CD8-positive, alpha-beta memory T cell (primary cell): ENCODE results near the gene SSTR5. TPM values are rescaled to one million over a fixed set of nuclear protein-coding genes. Genes with fewer than 3 reads are reported as not detected.

Experiments used
- CTCF ChIA-PET: fragments of 350-600 bp; sonication (Branson Sonifier 250); formaldehyde crosslinking; loops from one replicate; lab custom pipeline; 2021; ENCODE audit warnings: antibody characterized with exemption; lab: Charles Lee
- POLR2A ChIA-PET: fragments of 350-600 bp; sonication (Branson Sonifier 250); formaldehyde crosslinking; loops from one replicate; lab custom pipeline; 2021; ENCODE audit warnings: antibody characterized with exemption; lab: Charles Lee
- DNase-seq, 5 donors: peaks; one replicate each; pipeline versions ENCODE4 v3.0.0 to v3.0.0-alpha.2; 2020 to 2022; ENCODE audit warnings: mixed read lengths in 1 of 5
- H3K27ac ChIP-seq: one replicate; pipeline ENCODE4 v1.7.0; 2013; ENCODE audit warnings: low read depth, mild to moderate bottlenecking, low read length, moderate library complexity
- H3K27me3 ChIP-seq: 2 replicates; pipeline ENCODE4 v1.7.0; 2013; ENCODE audit warnings: low read length, mild to moderate bottlenecking; ENCODE audit not compliant: insufficient read depth, poor library complexity, severe bottlenecking
- H3K36me3 ChIP-seq: 2 replicates; pipeline ENCODE4 v1.7.0; 2013; ENCODE audit warnings: mild to moderate bottlenecking, low read length, moderate library complexity; ENCODE audit not compliant: insufficient read depth
- H3K4me1 ChIP-seq: 2 replicates; pipeline ENCODE4 v1.7.0; 2013; ENCODE audit warnings: mild to moderate bottlenecking, low read length, moderate library complexity; ENCODE audit not compliant: insufficient read depth
- H3K4me3 ChIP-seq: 2 replicates; pipeline ENCODE4 v1.7.0; 2013; ENCODE audit warnings: mild to moderate bottlenecking, low read length
- H3K9me3 ChIP-seq: 2 replicates; pipeline ENCODE4 v1.7.0; 2013; ENCODE audit warnings: mild to moderate bottlenecking, low read length
- H3K27ac Mint-ChIP-seq, 8 donors: one replicate each; pipeline ENCODE4 v1.8.0; 2020 to 2021; ENCODE audit warnings: mixed read lengths in 8 of 8, mild to moderate bottlenecking in 6 of 8, inconsistent platforms in 3 of 8, moderate library complexity in 3 of 8
- H3K27me3 Mint-ChIP-seq, 2 donors: one replicate each; pipeline ENCODE4 v1.8.0; 2020 to 2021; ENCODE audit warnings: mixed read lengths in 2 of 2, mild to moderate bottlenecking in 1 of 2, moderate library complexity in 1 of 2
- H3K36me3 Mint-ChIP-seq, 3 donors: one replicate each; pipeline ENCODE4 v1.8.0; 2020 to 2021; ENCODE audit warnings: mixed read lengths in 3 of 3, inconsistent platforms in 1 of 3, mild to moderate bottlenecking in 1 of 3
- H3K4me1 Mint-ChIP-seq, 3 donors: one replicate each; pipeline ENCODE4 v1.8.0; 2020 to 2021; ENCODE audit warnings: mixed read lengths in 3 of 3, inconsistent platforms in 1 of 3, mild to moderate bottlenecking in 1 of 3
- H3K4me3 Mint-ChIP-seq, 7 donors: one replicate each; pipeline ENCODE4 v1.8.0; 2020 to 2021; ENCODE audit warnings: mixed read lengths in 7 of 7, mild to moderate bottlenecking in 6 of 7, moderate library complexity in 4 of 7, inconsistent platforms in 2 of 7
- H3K9me3 Mint-ChIP-seq, 5 donors: one replicate each; pipeline ENCODE4 v1.8.0; 2020 to 2022; ENCODE audit warnings: mixed read lengths in 5 of 5, mild to moderate bottlenecking in 3 of 5, moderate library complexity in 2 of 5, inconsistent platforms in 1 of 5
- polyA plus RNA-seq: library from polyadenylated mRNA; unstranded; fragments of 300-500 nt; fragmentation: Illumina TruSeq; gene quantifications from one replicate; pipeline ENCODE4 v1.2.3, GENCODE V29; 2021
- total RNA-seq, 2 experiments: library from RNA; stranded (reverse); gene quantifications; one replicate each; pipeline ENCODE4 v1.2.3, GENCODE V29; 2021

Gene SSTR5
- total and polyA plus RNA-seq, 3 experiments from 2014 or later, result not detected

DNA sequence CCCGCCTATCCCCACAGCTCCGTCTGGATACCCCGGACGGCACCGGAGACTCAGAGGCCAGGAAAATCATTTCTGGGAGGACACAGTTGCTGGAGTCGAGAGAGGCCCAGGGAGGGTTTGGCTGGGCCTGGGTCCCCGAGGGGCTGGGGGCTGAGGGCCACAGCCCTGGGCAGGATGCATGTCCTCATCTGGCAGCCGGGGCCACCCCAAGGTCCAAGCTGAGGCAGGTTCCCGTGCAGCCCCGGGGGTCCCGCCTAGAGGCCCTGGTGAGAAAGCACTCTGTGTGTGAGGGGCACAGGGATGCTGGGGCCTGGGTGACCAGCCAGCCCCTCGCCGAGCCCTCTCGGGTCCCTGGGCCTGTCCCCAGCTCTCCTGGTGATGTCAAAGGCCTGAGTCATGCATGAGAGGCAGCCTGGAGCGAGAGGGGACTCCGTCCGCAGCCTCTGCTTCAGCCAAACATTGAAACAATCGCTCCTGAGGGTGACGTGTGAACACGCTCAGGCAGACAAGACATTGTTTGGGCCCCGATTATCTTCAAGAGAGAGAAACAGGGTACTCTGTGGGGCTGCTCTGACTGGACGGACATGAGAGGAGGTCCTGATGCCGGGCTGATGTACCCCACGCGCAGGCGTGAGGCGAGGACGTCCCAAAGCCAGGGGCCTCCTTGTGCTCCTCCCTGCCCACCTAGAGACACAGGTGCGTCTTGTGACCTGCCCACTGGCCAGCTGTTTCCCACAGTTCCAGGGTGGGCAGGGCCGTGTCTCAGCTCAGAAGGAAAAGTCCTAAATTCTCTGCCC is 49.3 kb downstream of the SSTR5 start:
- H3K27me3 Mint-ChIP-seq, result no peaks in the 10 kb centered on the region
- no peak for DNase-seq
- H3K9me3 Mint-ChIP-seq, result no peaks in the 10 kb centered on the region
- H3K27ac ChIP-seq, result no peak overlapping the region
- no peaks in the 10 kb centered on the region for H3K27me3 ChIP-seq
- no peaks in the 10 kb centered on the region for H3K36me3 ChIP-seq
- no peak overlapping the region for H3K27ac Mint-ChIP-seq
- H3K4me3 ChIP-seq, result no peak overlapping the region
- no peaks in the 10 kb centered on the region for H3K9me3 ChIP-seq
- no peaks in the 10 kb centered on the region for H3K4me1 Mint-ChIP-seq
- H3K4me3 Mint-ChIP-seq, result no peak overlapping the region
- H3K4me1 ChIP-seq, result no peaks in the 10 kb centered on the region
- ChIA-PET CTCF (no interaction called here), POLR2A (no interaction called here)
- no peaks in the 10 kb centered on the region for H3K36me3 Mint-ChIP-seq

DNA sequence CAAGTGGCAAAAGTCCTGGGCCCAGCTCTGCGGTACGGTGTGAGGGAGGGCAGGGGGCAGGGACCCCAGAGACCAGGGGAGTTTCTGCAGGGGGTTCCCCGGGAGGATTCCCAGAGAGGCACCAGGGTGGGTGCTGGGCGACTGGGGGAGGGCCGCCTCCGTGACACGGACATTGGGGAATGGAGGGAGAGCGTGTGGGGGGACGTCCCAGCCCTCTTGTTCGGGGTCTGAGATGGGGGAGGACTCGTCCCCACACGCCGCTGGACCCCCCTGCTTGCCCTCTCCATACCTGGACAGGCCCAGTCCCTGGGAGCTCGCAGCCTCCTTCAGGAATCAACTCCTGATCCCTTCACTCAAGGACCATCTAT is 49.8 kb downstream of the SSTR5 start:
- POLR2A ChIA-PET, result no interaction called here
- H3K27ac Mint-ChIP-seq, result no peak overlapping the region
- no peaks in the 10 kb centered on the region for H3K36me3 Mint-ChIP-seq
- no peaks in the 10 kb centered on the region for H3K4me1 Mint-ChIP-seq
- DNase-seq, result no peak
- CTCF ChIA-PET, result no interaction called here
- H3K36me3 ChIP-seq, result no peaks in the 10 kb centered on the region
- H3K9me3 ChIP-seq, result no peaks in the 10 kb centered on the region
- H3K27me3 ChIP-seq, result no peaks in the 10 kb centered on the region
- H3K4me3 ChIP-seq, result no peak overlapping the region
- H3K4me3 Mint-ChIP-seq, result no peak overlapping the region
- H3K9me3 Mint-ChIP-seq, result no peaks in the 10 kb centered on the region
- H3K27ac ChIP-seq, result no peak overlapping the region
- no peaks in the 10 kb centered on the region for H3K4me1 ChIP-seq
- H3K27me3 Mint-ChIP-seq, result no peaks in the 10 kb centered on the region

DNA sequence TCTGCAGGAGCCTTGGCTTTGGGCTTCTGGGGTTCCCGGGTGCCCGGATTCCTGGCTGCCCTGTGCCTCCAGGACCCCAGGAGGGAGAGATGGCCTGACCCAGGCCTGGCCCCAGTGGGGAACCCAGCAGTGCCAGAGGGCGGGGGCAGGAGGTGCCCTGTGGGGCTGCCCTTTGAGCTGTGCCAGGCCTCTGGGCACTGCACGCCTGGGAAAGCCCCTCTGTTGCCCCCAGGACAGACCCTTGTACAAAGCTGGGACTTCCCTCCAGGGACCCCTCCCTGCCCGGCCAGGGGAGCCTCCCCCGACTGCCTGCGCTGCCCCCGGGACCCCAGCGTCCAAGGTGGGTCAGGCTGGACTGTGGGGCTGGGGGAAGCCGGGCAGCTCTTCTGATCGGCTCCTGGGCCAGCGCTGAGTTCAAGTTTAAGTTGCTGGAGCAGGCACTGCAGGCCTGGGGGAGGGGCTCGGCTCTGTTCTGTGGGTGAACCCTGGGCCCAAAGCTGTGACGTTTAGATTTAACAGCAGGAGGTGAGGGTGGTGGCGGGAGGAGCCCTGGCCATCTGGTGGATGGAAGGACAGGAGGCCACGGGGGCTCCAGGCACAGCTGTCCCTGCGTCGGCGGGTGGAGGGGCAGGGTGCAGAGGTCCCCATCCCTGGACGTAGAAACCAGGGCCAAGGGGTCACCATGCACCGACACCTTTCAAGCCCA is 51.1 kb downstream of the SSTR5 start:
- H3K27me3 Mint-ChIP-seq, result no peaks in the 10 kb centered on the region
- H3K27ac ChIP-seq, result no peak overlapping the region
- H3K9me3 ChIP-seq, result no peaks in the 10 kb centered on the region
- H3K9me3 Mint-ChIP-seq, result no peaks in the 10 kb centered on the region
- H3K4me3 Mint-ChIP-seq, result no peak overlapping the region
- no peaks in the 10 kb centered on the region for H3K4me1 Mint-ChIP-seq
- no peak overlapping the region for H3K27ac Mint-ChIP-seq
- ChIA-PET CTCF (no interaction called here), POLR2A (no interaction called here)
- no peaks in the 10 kb centered on the region for H3K27me3 ChIP-seq
- no peaks in the 10 kb centered on the region for H3K36me3 ChIP-seq
- no peaks in the 10 kb centered on the region for H3K4me1 ChIP-seq
- no peak overlapping the region for H3K4me3 ChIP-seq
- no peaks in the 10 kb centered on the region for H3K36me3 Mint-ChIP-seq
- DNase-seq, result no peak

DNA sequence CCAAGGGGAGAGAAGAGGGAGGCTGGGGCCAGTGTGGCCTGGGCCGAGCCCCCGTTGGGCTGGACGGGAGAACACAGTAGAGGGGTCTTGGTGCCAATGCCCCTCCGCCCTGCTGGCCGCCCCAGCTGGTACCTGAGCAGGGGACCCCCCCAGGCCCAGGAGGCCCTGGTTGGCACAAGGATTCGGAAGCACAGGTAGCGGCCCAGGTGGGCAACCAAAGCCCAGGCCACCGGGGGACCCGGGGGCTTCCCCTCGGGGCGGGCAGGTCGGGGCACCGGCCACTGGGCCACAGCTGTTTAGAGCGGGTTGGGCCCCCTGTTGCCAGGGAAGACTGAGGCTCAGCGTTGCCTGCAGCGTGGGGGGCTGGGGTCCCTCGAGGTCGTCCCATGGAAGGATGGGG is 51.7 kb downstream of the SSTR5 start:
- DNase-seq, result no peak
- H3K36me3 ChIP-seq, result no peaks in the 10 kb centered on the region
- no peak overlapping the region for H3K27ac ChIP-seq
- no peaks in the 10 kb centered on the region for H3K9me3 ChIP-seq
- Mint-ChIP-seq H3K27ac (no peak overlapping the region), H3K4me1 (no peaks in the 10 kb centered on the region), H3K36me3 (no peaks in the 10 kb centered on the region), H3K4me3 (no peak overlapping the region), H3K9me3 (no peaks in the 10 kb centered on the region), H3K27me3 (no peaks in the 10 kb centered on the region)
- ChIA-PET CTCF (no interaction called here), POLR2A (no interaction called here)
- no peaks in the 10 kb centered on the region for H3K4me1 ChIP-seq
- H3K4me3 ChIP-seq, result no peak overlapping the region
- H3K27me3 ChIP-seq, result no peaks in the 10 kb centered on the region

DNA sequence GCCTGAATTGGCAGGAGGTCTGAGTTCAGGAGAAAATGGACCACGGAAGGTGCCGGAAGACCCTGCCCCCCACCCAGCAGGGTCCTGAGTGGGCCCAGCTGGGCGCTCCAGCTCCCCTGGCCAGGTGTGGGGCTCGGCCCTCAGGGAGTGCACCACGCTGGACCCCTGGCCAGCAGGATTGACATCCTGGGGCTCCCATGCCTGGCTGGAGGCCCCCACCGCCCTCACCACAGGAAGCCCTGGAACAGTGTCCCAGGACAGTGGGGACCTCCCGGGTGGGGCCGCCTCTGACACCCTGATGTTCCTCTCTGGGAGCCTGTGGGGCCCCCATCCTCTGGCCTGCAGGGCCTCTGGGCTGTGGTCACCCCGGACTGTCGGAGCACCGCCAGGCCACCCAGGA is 52.2 kb downstream of the SSTR5 start:
- no peak overlapping the region for H3K4me3 Mint-ChIP-seq
- H3K36me3 ChIP-seq, result no peaks in the 10 kb centered on the region
- no peaks in the 10 kb centered on the region for H3K4me1 Mint-ChIP-seq
- H3K27me3 Mint-ChIP-seq, result no peaks in the 10 kb centered on the region
- H3K4me3 ChIP-seq, result no peak overlapping the region
- ChIA-PET CTCF (no interaction called here), POLR2A (no interaction called here)
- no peak overlapping the region for H3K27ac Mint-ChIP-seq
- no peaks in the 10 kb centered on the region for H3K36me3 Mint-ChIP-seq
- no peak for DNase-seq
- no peaks in the 10 kb centered on the region for H3K27me3 ChIP-seq
- no peaks in the 10 kb centered on the region for H3K9me3 ChIP-seq
- H3K9me3 Mint-ChIP-seq, result no peaks in the 10 kb centered on the region
- no peaks in the 10 kb centered on the region for H3K4me1 ChIP-seq
- no peak overlapping the region for H3K27ac ChIP-seq

DNA sequence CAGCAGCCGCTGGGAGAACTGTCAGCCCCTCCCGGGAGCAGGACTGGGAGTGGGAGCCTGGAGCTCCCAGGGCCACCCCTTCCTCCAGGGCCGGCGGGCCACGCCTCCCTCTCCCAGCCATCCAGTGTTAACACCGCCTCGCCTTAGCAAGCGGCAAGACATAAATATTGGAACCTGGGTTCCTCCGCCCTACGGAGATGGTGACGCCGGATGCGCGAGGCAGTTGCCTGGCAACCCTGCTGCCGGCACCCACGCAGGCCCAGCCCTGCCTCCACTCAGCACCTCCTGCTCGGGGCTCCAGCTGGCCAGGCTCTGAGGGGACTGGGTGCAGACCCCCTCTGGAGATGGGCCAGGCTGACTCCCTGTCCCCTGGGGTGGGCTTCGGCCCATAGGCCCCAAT is 52.9 kb downstream of the SSTR5 start:
- ChIA-PET POLR2A (no interaction called here), CTCF (no interaction called here)
- DNase-seq, result no peak
- Mint-ChIP-seq H3K4me1 (no peaks in the 10 kb centered on the region), H3K9me3 (no peaks in the 10 kb centered on the region), H3K27me3 (no peaks in the 10 kb centered on the region), H3K27ac (peak overlapping the region in 1 of 8 donors; percentile 57), H3K36me3 (no peaks in the 10 kb centered on the region), H3K4me3 (no peak overlapping the region)
- Histone ChIP-seq H3K4me3 (no peak overlapping the region), H3K36me3 (no peaks in the 10 kb centered on the region), H3K9me3 (no peaks in the 10 kb centered on the region), H3K4me1 (no peaks in the 10 kb centered on the region), H3K27ac (no peak overlapping the region), H3K27me3 (no peaks in the 10 kb centered on the region)

DNA sequence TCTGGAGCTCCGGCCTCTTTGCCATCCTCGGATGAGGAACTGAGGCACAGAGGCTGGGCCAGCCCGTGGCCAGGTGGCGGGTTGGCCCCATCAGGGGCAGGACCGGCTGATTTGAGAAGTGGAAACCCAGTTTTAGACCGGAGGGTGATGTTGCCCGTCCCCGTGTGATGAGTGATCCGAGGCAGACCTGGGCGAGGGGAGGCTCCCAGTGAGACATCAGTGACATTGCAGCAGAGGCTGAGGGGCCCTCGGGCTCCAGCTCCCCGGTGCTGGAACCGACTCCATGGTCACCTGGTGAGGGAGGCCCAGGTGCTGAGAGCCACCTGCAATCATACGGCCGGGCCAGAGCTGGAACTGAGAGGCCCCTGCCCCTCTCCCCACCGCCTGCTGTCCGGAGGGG is 53.5 kb downstream of the SSTR5 start:
- H3K27ac ChIP-seq, result no peak overlapping the region
- ChIA-PET POLR2A (no interaction called here), CTCF (no interaction called here)
- H3K36me3 ChIP-seq, result no peaks in the 10 kb centered on the region
- no peak overlapping the region for H3K4me3 ChIP-seq
- Mint-ChIP-seq H3K27me3 (no peaks in the 10 kb centered on the region), H3K36me3 (no peaks in the 10 kb centered on the region), H3K9me3 (no peaks in the 10 kb centered on the region), H3K4me1 (no peaks in the 10 kb centered on the region), H3K27ac (no peak overlapping the region), H3K4me3 (no peak overlapping the region)
- H3K4me1 ChIP-seq, result no peaks in the 10 kb centered on the region
- no peaks in the 10 kb centered on the region for H3K27me3 ChIP-seq
- DNase-seq, result no peak
- no peaks in the 10 kb centered on the region for H3K9me3 ChIP-seq

DNA sequence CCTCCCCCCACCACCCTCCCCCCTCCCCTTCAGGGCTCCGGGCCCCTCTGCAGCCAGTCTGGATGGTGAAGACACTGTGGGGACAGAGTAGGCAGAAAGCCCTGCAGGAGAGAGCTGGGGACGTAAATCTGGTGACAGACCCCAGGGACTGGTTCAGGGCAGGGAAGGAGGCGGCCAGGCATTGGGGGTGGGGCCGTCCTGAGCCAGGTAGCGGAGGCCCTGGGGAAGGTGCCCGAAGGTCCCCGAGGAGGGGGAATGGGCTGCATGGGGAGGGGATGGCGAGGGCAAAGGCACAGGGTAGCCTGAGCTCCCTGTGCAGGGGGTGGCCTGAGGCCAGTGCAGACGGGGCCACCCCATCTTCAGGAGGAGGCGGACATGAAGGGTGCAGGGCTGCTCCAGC is 54.0 kb downstream of the SSTR5 start:
- no peaks in the 10 kb centered on the region for H3K27me3 ChIP-seq
- H3K4me1 ChIP-seq, result no peaks in the 10 kb centered on the region
- Mint-ChIP-seq H3K27ac (no peak overlapping the region), H3K4me3 (no peak overlapping the region), H3K9me3 (no peaks in the 10 kb centered on the region), H3K36me3 (no peaks in the 10 kb centered on the region), H3K4me1 (no peaks in the 10 kb centered on the region), H3K27me3 (no peaks in the 10 kb centered on the region)
- no peak overlapping the region for H3K4me3 ChIP-seq
- CTCF ChIA-PET, result no interaction called here
- H3K9me3 ChIP-seq, result no peaks in the 10 kb centered on the region
- POLR2A ChIA-PET, result no interaction called here
- H3K27ac ChIP-seq, result no peak overlapping the region
- H3K36me3 ChIP-seq, result no peaks in the 10 kb centered on the region
- no peak for DNase-seq
